ENCODE results near the gene EPHA10.
"Not testable (repeated sequence)": the region's sequence is repeated elsewhere in the genome, so short reads cannot be mapped to it uniquely, and the experiment has no call there.

Gene EPHA10

GRCh38 chr1:37778654-37779053, 13.7 kb upstream of the EPHA10 start:
- no peak for TF ChIP-seq ZNF184 (tag by site-specific recombination; IDR thresholded peaks at IDR 0.05)
- no peak for TF ChIP-seq ZNF549 (tag by site-specific recombination; IDR thresholded peaks at IDR 0.05)
- POLR2A ChIA-PET = no interaction called here

GRCh38 chr1:37776946-37777516, 12.1 kb upstream of the EPHA10 start:
- no peaks in the 10 kb centered on the region for H3K36me3 ChIP-seq (ENCODE audit: control insufficient read depth in 2 of 2, insufficient read depth in 1 of 2, low read length in 2 of 2)
- H3K4me3 ChIP-seq (ENCODE audit: low read depth, low read length) = no peak overlapping the region
- POLR2A ChIA-PET = no interaction called here
- H3K27ac ChIP-seq (ENCODE audit: extremely low read depth, low read depth, low read length) = no peak overlapping the region
- no peak for TF ChIP-seq ZNF548 (tag by site-specific recombination; IDR thresholded peaks at IDR 0.05)
- peak; percentile 49 for TF ChIP-seq ZFHX2 (tag by site-specific recombination; conservative IDR thresholded peaks at IDR 0.05)
- TF ChIP-seq EGR2 (tag by site-specific recombination; IDR thresholded peaks at IDR 0.05; ENCODE audit: low read depth) = peak; percentile 57; the same call in 1 of the 2 replicates
- CTCF ChIA-PET = interaction anchor here (0.6 kb wide), 1 partner anchor 11 kb away, joined by 4 read pairs; no protein-coding TSS in a partner anchor
- no peaks in the 10 kb centered on the region for H3K4me1 ChIP-seq (ENCODE audit: control insufficient read depth, insufficient read depth, low read length)
- no peaks in the 10 kb centered on the region for H3K9me3 ChIP-seq (ENCODE audit: control insufficient read depth, insufficient read depth, low read depth, low read length)

More at GRCh38 chr1:37778654-37779053, 13.7 kb upstream of the EPHA10 start:
- Histone ChIP-seq H3K9me3 (ENCODE audit: control insufficient read depth, insufficient read depth, low read depth, low read length) (no peaks in the 10 kb centered on the region), H3K4me1 (ENCODE audit: control insufficient read depth, insufficient read depth, low read length) (no peaks in the 10 kb centered on the region), H3K36me3 (ENCODE audit: control insufficient read depth in 2 of 2, insufficient read depth in 1 of 2, low read length in 2 of 2) (no peaks in the 10 kb centered on the region), H3K27ac (ENCODE audit: extremely low read depth, low read depth, low read length) (no peak overlapping the region), H3K4me3 (ENCODE audit: low read depth, low read length) (no peak overlapping the region)
- CTCF ChIA-PET = no interaction called here

- H3K4me1 ChIP-seq (ENCODE audit: control insufficient read depth, insufficient read depth, low read length); H3K27ac ChIP-seq (ENCODE audit: extremely low read depth, low read depth, low read length); POLR2A ChIA-PET; H3K9me3 ChIP-seq (ENCODE audit: control insufficient read depth, insufficient read depth, low read depth, low read length); H3K4me3 ChIP-seq (ENCODE audit: low read depth, low read length); H3K36me3 ChIP-seq (ENCODE audit: control insufficient read depth in 2 of 2, insufficient read depth in 1 of 2, low read length in 2 of 2): not testable (repeated sequence)
- peak; percentile 86 for TF ChIP-seq SCRT1 (tag by site-specific recombination; IDR thresholded peaks at IDR 0.05; ENCODE audit: borderline replicate concordance)
- peak; percentile 84 for TF ChIP-seq SCRT2 (tag by site-specific recombination; IDR thresholded peaks at IDR 0.05)
- CTCF ChIA-PET = interaction anchor here (0.6 to 0.8 kb wide), 2 partner anchors 57 to 168 kb away, joined by 3 to 4 read pairs; no protein-coding TSS in a partner anchor
Measured at GRCh38 chr1:37771440-37771839, 6.5 kb upstream of the EPHA10 start.

- H3K9me3 ChIP-seq (ENCODE audit: control insufficient read depth, insufficient read depth, low read depth, low read length) = no peaks in the 10 kb centered on the region
- no peak overlapping the region for H3K4me3 ChIP-seq (ENCODE audit: low read depth, low read length)
- no peak overlapping the region for H3K27ac ChIP-seq (ENCODE audit: extremely low read depth, low read depth, low read length)
- H3K4me1 ChIP-seq (ENCODE audit: control insufficient read depth, insufficient read depth, low read length) = no peaks in the 10 kb centered on the region
- TF ChIP-seq ZBTB49 (tag by site-specific recombination; IDR thresholded peaks at IDR 0.05; ENCODE audit: low read depth) = no peak
- peak; percentile 41 for TF ChIP-seq REST (tag by site-specific recombination; IDR thresholded peaks at IDR 0.05)
- CTCF ChIA-PET = no interaction called here
- H3K36me3 ChIP-seq (ENCODE audit: control insufficient read depth in 2 of 2, insufficient read depth in 1 of 2, low read length in 2 of 2) = no peaks in the 10 kb centered on the region
- POLR2A ChIA-PET = no interaction called here
Measured at GRCh38 chr1:37767488-37767887, 2.6 kb upstream of the EPHA10 start.
